GM18520 (cell line): ENCODE results near the gene FHAD1.

Source experiments
- ATAC-seq: cut with Tn5 transposase; IDR thresholded peaks from one replicate; pipeline ENCODE4 v1.9.1; 2021; ENCODE audit not compliant: unreplicated experiment

Gene FHAD1

DNA sequence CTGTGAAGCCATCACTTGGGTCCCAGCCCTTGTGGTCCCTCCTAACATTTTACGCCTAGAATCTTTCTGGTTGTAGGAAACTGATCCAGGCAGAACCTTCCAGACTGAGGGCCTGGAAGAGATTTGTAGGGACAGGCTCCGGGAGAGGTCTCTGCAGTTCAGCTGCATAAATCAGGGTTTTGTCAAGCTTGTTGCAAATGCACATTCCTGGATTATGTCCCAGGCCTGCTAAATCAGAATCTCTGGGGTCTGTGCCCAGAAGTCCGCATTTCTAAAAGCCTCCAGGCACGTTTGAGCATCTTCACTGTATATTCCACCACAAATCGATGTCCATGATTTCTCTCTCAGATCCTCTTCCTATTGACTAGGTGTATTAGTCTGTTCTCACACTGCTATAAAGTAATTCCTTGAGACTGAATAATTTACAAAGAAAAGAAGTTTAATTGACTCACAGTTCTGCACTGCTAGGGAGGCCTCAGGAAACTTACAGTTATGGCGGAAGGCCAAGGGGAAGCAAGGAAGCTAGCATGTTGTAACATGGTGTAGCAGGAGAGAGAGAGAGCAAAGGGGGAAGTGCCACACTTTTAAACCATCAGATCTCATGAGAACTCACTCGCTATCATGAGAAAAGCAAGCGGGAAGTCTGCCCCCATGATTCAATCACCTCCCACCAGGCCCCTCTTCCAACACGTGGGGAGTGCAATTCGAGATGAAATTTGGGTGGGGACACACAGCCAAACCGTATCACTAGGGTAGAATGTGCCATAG, 1.2 kb upstream of the FHAD1 start:
- no peak for ATAC-seq

DNA sequence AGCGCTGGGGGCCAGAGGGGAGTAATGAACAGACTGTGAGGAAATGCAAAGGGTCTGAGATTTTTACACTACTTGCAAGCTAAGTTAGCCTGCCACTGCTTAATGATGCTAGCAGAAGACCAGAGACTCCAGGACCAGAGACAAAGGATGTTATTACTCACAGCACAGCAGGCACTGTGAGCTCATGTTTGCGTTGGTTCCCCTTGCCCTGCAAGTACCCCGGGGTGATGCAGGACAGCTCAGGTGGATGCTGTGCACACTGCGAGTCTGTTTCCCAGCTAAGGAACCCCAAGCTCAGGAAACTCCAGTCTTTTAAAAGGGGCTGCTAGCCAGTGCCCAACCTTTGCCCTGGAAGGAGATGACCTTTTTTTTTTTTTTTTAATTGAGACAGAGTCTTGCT, 1.2 kb downstream of the FHAD1 start:
- ATAC-seq, result no peak

DNA sequence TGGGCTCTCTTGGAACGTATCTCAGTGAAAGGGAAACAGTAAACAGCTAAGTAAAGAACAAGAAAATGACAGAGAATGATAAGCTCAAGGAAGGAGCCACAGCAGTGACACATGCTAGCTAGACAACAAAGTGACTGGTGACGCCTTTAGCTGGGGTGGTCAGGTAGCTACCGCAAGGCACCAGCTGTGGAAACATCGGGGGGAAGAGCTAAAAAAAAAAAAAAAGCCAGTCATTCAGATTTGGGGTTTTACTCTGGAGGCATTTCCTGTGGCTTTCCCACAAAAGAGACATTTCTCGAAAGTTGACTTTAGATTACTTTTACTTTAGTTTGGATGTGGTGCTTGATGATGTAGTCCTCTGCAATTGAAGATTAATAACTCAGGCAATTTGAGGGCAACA, 2.1 kb downstream of the FHAD1 start:
- ATAC-seq, result peak; percentile 45

DNA sequence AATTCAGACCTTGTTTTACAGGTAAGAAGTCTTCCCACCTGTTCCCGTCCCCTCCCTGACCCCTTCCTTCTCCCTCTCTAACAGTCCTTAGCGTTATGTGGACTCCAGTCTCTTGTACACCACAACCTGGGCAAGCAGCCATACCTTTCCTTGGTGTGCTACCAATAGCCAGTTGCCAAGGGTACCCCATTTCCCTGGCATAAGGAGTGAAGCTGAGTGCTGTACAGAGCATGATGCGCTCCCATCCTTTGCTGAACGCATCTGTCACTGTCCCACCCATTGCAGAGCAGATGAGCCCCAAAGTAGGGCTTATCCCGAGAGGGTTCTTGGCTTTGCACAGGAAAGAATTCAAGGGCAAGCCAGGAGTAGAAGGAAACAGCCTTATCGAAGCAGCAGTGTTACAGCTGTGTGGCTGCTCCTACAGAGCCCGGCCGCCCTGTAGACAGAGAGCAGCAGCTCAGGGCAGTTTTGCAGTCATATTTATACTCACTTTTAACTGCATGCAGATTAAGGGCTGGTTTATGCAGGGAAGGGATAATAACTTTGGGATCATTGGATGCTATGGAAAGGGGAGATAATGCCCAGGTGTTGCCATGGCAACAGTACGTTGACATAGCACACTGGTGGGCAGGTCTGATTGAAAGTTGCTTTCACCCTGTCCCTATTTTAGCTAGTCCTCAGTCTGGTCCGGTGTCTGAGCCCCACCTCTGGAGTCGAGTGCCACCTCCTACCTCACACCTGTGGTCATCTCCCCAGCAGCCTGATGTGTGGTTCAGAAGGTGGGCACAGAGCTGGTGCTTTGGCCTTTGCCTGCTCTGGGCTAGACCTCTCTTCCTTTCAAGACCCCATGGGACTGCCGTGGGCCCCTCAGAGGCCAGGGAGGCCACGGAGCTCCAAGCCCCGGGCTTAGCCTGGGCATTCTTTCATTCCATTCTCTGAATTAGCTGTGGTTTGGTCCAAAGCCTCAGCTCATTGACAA, 5.1 kb downstream of the FHAD1 start:
- ATAC-seq, result no peak

DNA sequence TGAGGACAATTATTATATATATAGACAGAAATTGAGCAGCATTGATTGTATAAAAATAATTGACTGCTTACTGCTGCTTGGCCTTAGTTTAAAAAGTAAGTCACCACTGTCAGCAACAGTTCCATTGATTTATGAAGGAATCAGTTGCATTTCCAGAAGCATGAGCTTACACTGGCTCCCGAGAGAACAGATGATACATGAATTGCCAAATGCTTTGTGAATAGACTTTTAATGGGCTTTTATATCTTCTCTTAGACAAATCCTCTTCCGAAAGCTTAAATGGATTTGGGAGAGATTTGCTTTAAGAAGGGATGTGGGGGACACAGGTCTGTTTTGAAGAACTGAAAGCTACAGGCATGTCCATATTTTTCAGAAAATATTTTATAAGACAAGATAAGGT, 7.5 kb downstream of the FHAD1 start:
- ATAC-seq, result no peak

DNA sequence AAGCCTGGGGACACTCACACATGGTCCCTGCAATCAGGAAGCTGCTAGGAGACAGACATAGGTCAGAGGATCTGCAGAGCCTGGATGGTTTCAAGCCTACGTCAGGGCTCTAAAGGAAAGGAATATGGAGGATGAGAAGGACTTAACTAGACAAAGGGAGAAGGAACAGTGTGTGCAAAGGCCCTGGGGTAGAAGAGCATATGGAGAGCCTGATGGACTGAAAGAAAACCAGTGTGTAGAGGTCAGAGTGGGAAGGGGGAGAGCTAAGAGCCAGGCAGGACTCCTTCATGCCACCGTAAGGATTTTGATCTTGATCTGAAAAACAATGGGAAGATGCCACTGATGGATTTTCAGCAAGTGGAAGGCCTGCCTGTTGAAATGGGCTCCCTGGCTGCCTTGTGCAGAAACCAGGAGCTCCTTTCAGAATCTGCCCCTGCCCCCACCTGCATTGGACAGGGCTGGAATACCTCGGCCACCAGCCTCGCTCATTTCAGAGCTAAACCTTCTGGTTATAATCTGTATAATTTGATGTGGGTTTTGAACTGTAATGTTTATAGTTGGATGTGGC, 8.6 kb downstream of the FHAD1 start:
- no peak for ATAC-seq

DNA sequence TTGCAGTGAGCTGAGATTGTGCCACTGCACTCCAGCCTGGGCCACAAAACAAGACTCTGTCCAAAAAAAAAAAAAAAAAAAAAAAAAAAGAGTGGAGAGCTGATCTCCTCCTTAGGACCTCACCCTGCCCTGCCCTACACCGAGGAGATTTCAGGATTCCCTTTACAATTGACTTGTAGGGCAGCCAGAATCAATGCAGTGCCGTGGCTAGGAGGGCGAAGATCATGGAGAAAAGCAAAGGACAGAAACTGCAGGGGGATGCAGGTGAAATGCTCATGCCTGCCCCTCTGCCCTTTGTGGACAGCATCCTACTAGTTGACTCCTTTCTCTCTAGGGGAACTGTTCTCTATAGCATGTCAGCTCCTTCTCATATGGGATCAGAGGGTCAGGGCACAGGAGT, 9.6 kb downstream of the FHAD1 start:
- ATAC-seq, result no peak

DNA sequence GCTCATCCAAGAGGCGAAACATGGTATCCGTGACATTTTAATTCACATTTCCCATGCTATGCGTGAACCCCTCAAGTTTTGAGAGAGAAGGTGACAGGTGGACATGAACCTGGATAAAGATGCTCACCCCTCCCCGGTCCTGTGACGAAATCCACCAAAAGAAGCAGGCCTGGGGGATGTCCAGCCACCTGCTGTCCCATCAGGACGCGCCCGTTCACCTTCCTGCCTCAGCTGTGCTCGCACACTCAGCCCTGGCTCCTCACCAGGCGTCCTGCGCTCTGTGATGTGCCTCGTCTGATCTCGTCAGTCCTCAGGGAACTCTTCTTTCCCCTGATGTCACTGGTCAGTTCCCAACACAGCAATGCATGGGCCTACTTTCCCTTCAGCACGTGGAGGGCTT, 10.3 kb downstream of the FHAD1 start:
- ATAC-seq, result no peak

DNA sequence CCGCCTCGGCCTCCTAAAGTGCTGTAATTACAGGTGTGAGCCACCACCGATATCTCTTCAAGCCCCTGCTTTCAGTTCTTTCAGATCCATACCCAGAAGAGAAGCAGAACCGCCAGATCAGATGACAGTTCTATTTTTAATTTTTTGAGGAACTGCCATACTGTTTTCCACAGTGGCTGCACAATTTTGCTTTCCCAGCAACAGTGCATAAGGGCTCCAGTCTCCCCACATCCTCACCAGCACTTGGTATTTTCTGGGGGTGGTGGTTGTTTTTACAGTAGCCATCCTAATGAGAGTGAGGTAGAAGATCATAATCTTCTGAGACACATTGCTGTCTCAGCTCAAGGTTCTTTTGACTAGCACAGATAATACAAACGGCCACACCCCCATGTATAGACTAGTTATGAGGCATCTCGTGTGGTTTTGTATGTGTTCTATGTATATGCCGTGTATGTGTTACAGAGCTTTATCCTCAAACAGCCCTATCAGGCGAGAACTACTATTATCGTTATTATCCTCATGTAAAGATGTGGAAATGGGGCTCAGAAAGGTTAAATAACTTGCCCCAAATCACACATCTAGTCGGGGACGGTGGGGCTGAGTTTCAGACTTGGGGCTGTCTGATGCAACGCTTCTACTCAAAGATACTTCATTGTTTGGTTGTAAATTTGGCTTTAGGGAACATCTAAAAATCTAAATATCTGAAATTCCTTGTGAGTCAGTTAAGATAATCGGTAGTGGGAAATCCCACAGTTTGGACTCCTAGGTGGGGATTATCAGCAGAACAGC, 12.0 kb downstream of the FHAD1 start:
- ATAC-seq, result no peak

DNA sequence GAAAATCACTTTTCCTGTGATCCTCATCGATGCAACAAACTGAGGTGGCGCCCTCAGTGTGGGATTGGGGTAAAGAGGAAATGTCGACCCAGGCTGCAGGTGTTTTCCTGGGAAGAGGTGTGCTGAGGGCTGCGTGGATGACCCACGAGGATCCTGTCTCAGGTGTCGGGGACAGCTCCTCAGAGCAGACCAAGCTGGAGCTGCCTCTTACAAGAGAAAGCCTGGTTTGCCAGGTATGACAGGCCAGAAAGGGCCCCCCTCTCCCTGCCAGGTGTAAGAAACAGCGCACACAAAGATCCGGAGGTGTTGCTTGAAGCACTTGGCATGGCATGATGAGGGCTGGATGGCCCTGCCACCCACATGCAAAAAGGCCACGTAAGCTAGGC, 12.6 kb downstream of the FHAD1 start:
- ATAC-seq, result no peak

DNA sequence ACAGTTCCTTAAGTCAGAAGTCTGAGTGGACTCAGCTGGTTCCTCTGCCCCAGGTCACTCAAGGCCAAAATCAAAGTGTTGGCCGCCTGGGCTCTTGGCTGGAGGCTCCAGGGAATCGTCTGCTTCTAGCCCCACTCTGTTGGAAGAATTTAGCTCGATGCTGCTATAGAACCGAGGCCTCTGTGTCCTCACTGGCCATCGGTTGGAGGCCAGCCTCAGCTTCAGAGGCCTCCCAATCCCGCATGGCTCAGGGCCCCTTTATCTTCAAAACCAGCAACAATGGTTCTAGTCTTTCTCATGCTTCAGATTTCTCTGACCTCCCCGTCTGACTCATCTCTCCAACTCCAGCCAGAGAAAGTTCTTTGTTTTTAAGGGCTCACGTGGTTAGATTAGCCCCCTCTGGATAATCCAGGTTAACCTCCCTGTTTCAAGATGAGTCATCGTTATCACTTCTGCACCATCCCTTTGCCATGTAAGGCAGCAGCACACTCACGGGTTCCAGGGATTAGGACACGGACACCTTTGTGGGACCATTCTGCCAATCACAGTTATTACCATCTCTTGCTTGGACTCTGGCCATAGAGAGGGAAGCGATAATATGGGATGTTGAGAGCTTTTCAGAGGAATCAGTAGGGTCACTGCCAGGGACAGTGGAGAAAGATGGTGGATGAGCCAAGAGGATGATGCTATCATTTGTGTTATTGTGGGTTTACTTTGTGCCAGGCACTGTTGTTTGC, 13.6 kb downstream of the FHAD1 start:
- ATAC-seq, result no peak

DNA sequence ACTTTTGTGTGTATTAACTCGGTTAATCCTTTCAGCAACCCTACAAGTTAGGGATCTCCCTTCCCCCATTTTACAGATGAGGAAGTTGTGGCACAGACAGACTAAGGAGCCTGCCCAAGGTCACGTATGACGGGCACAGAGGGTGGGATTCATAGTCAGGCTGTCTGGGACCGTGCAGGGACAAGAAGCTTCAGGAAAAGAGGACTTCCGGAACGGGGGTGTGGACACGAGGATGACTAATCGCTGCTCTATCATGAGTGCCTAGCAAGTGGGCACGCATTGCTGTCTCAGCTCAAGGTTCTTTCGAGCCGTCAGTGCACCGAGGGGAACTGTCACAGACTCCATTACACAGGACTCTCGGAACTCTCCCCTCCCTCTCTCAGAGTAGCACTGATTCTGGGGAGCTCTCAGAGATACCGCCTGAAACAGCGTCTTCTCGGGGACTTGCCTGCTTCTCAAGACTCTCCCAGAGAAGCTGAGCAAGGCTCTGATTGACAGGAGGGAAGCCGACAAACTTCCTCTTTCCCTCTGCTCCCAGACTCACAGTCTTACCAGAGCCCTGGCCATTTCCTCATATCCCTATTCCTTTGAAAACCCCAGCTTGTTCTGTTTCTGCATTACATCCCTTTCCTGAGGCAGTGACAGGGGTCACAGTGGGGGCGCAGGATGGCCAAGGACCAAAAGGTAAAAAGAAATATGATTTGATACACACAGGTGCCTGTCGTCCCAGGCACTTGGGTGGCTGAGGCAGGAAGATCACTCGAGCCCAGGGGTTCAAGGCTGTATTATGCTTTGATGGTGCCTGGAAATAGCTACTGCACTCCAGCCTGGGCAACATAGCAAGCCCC, 14.4 kb downstream of the FHAD1 start:
- ATAC-seq, result no peak

DNA sequence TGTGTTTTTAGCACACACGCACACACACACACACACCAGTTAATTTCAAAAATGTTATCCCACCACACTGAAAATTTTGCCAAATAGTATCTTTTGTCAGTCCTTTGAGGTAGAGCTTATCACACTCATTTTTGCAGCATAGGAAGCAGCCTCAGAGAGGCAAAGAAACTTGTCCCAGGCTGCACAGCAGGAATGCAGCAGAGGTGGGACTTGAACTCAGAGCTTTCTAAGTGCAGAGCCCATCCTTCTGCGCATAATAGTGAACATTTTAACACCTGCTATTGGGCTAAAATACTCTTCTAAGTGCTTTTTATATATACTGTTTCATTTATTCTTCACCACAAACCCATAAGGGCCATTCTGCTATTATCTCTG, 15.0 kb downstream of the FHAD1 start:
- no peak for ATAC-seq

DNA sequence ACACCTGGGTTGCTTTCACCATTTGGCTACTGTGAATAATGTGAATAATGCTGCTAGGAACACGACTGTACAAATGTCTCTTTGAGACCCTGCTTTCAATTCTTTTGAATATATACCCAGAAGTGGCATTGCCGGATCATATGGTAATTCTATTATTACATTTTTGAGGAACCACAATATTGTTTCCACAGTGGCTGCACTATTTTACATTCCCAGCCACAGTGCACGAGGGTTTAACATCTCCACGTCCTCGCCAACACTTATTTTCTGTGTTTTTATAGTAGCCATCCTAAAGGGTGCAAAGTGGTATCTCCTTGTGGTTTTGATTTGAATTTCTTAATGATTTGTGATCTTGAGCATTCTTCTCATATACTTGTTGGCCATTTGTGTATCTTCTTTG, 15.7 kb downstream of the FHAD1 start:
- no peak for ATAC-seq

DNA sequence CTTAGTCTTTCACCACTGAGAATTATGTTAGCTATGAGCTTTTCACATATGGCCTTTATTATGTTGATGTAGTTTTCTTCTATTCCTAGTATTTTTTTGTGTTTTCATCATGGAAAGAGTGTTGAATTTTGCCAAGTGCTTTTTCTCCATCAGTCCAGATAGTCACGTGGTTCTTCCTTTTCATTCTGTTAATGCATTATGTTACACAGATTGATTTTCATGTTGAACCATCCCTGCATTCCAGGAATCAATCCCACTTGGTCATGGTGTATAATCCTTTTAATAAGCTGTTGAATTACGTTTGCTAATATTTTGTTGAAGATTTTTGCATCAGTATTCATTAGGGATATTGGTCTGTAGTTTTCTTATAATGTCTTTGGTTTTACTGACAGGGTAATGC, 17.7 kb downstream of the FHAD1 start:
- ATAC-seq, result no peak

DNA sequence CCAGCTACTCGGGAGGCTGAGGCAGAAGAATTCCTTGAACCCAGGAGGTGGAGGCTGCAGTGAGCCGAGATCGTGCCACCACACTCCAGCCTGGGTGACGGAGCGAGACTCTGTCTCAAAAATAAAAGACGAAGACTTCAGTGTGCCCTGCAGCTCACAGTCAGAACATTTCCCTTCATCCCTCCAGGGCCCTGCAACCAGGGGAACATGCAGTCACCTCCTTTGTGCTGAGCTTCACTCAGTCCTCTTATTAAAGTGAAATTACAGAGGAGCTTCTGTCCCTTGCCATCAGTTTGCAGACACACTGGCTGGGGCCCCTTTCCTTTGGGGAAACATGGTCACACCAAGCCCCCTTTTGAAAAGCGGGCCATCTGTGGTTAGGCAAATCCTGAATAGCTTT, 24.2 kb downstream of the FHAD1 start:
- no peak for ATAC-seq

DNA sequence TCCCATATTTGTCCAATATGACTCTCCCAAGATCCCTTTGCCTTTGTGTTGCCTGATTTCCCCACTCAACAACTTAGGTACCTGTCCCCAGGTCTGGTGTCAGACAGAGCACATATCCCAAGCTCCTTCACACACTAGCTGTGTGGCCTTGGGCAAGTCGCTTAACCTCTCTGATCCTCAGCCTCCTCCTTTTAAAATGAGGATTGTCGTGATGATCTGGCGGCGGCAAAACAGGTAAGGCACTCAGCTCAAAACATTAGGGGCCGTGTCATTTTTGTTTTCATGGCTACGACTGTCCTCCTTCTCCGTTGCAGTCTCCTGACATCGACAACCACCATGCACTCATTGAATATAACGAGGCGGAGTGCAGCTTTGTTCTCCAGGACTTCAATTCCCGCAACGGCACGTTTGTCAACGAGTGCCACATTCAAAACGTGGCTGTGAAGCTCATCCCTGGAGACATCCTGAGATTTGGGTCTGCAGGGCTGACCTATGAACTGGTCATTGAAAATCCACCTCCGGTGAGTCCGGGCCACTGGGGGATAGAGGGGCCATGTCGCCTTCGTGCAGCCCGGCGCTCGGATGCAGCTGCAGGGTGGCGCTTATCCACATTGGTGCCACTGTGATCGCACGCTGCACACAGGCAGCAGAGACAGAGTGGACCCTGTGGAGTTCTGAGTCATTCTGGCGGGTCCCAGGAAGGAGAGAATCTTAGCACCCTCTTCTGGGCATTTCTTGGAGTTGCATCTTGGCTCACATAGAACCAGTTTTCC, 25.2 kb downstream of the FHAD1 start:
- ATAC-seq, result no peak

DNA sequence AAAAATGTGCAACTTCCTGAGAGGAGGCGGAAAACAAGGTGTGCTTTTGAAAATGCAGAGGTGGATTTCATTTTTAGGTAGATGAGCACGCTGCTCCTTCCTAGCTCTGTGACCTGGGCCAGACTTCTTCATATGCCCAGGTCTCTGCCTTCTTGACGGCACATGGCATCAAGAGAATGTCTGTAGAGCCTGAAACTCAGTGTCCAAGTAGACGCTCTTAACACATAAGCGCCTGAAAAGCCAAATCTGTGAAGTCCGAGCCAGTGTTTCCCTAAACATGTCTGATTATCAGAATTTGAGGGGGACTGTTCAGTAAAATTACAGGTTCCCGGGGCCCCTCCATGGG, 25.7 kb downstream of the FHAD1 start:
- ATAC-seq, result no peak

DNA sequence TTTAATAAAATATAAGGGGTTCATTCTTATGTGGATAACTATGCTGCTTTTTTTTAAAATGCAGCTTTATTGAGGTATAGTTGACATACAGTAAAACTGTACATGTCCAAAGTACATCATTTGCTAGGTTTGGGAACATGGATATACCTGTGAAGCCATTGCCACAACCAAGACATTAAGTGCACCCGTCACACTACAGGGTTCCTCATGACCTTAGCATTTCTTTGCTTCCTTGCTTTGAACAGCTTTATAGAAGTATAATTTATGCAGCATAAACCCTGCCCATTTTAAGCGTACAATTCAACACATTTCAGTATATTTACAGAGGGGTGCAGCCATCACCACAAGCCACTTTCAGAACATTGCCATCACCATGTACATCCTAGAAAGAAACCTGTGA, 26.3 kb downstream of the FHAD1 start:
- no peak for ATAC-seq
